Endothelial cell of umbilical vein (primary cell): ENCODE measurements around the gene OSBP2. TPM values are rescaled to one million over a fixed set of nuclear protein-coding genes. Genes with fewer than 3 reads are reported as not detected.

Experiments used
- BruUV-seq: library from RNA; stranded (reverse); fragments of 400-500 nt; replicated peaks from 2 replicates; lab custom pipeline; 2021; lab: Mats Ljungman, UMichigan
- CTCF ChIA-PET: fragments of 300-600, 350-600 bp; sonication (Branson Sonifier 250); formaldehyde crosslinking; loops from one replicate; lab custom pipeline; 2021; ENCODE audit warnings: antibody characterized with exemption, inconsistent platforms; lab: Charles Lee
- POLR2A ChIA-PET: fragments of 300-600, 350-600 bp; sonication (Branson Sonifier 250); formaldehyde crosslinking; loops from one replicate; lab custom pipeline; 2021; ENCODE audit warnings: antibody characterized with exemption, inconsistent platforms; lab: Charles Lee
- DNase-seq: peaks from one replicate; pipeline ENCODE4 v3.0.0-alpha.2; 2011; ENCODE audit warnings: low read depth, low spot score
- FAIRE-seq: peaks from 2 replicates; lab custom pipeline; 2011; peaks lifted over from hg19 to GRCh38; lab: Jason Lieb, UNC
- H2AFZ ChIP-seq: 2 replicates; pipeline ENCODE4 v1.6.0; 2012; ENCODE audit warnings: low read depth, low read length, control low read depth, inconsistent platforms
- H3K27ac ChIP-seq: 2 replicates; pipeline ENCODE4 v1.5.1; 2011; ENCODE audit warnings: low read depth, mild to moderate bottlenecking, control low read depth, low read length, moderate library complexity; ENCODE audit not compliant: insufficient read depth
- H3K27me3 ChIP-seq, 2 experiments: 2 replicates each; pipeline versions ENCODE4 v1.6.0 to v1.6.1; 2011; ENCODE audit warnings: low read length in 2 of 2, mixed read lengths in 1 of 2; ENCODE audit not compliant: control insufficient read depth in 2 of 2, insufficient read depth in 2 of 2
- H3K36me3 ChIP-seq, 2 experiments: 2 replicates in 1 of 2; 3 replicates in 1 of 2; pipeline ENCODE4 v1.5.1; 2011; ENCODE audit warnings: low read length in 2 of 2, mild to moderate bottlenecking in 1 of 2, moderate library complexity in 1 of 2; ENCODE audit not compliant: control insufficient read depth in 2 of 2, insufficient read depth in 2 of 2; ENCODE audit errors: extremely low read depth in 1 of 2
- H3K4me1 ChIP-seq: 3 replicates; pipeline ENCODE4 v1.5.1; 2011; ENCODE audit warnings: mild to moderate bottlenecking, low read length; ENCODE audit not compliant: control insufficient read depth, insufficient read depth; ENCODE audit errors: extremely low read depth
- H3K4me2 ChIP-seq: 2 replicates; pipeline ENCODE4 v1.6.1; 2011; ENCODE audit warnings: low read length, control low read depth, mixed read lengths; ENCODE audit not compliant: insufficient read depth
- H3K4me3 ChIP-seq, 3 experiments: fragments of 200-600 bp in 1 of 3; sonication (generic), shearing (Covaris generic) in 1 of 3; replicated peaks in 1 of 3; 2 replicates each; pipeline ENCODE4 v1.5.1; 2011 to 2016; ENCODE audit warnings: control low read depth in 3 of 3, low read length in 3 of 3, mild to moderate bottlenecking in 2 of 3, inconsistent platforms in 1 of 3, low read depth in 1 of 3, moderate library complexity in 1 of 3; ENCODE audit not compliant: insufficient read depth in 1 of 3
- H3K79me2 ChIP-seq: 2 replicates; pipeline ENCODE4 v1.6.0; 2012; ENCODE audit warnings: low read length, inconsistent platforms; ENCODE audit not compliant: control insufficient read depth, insufficient read depth
- H3K9ac ChIP-seq: replicated peaks from 2 replicates; pipeline ENCODE3; 2011; ENCODE audit warnings: low read length, control low read depth; ENCODE audit not compliant: insufficient read depth; ENCODE audit errors: extremely low read depth
- H3K9me1 ChIP-seq: replicated peaks from 3 replicates; pipeline ENCODE4 v1.6.0; 2011; ENCODE audit warnings: mild to moderate bottlenecking, low read length; ENCODE audit not compliant: control insufficient read depth, insufficient read depth; ENCODE audit errors: extremely low read depth
- H3K9me3 ChIP-seq: replicated peaks from 2 replicates; pipeline ENCODE4 v1.5.1; 2012; ENCODE audit warnings: low read length, inconsistent platforms; ENCODE audit not compliant: control insufficient read depth, insufficient read depth
- H4K20me1 ChIP-seq: replicated peaks from 2 replicates; pipeline ENCODE3; 2011; ENCODE audit warnings: mild to moderate bottlenecking, low read length; ENCODE audit not compliant: control insufficient read depth, insufficient read depth; ENCODE audit errors: extremely low read depth
- EZH2 ChIP-seq: IDR thresholded peaks from 2 replicates; pipeline ENCODE4 v1.6.1; 2012; ENCODE audit warnings: borderline replicate concordance, low read depth, mild to moderate bottlenecking, moderate library complexity, low read length, inconsistent platforms; ENCODE audit not compliant: severe bottlenecking
- FOS ChIP-seq: IDR thresholded peaks from 2 replicates; pipeline ENCODE4 v1.6.1; 2011; ENCODE audit warnings: mild to moderate bottlenecking, low read length, moderate library complexity, borderline replicate concordance; ENCODE audit not compliant: insufficient read depth
- GATA2 ChIP-seq: IDR thresholded peaks from 2 replicates; pipeline ENCODE4 v1.7.0; 2011; ENCODE audit warnings: low read depth, mild to moderate bottlenecking, moderate library complexity, mixed read lengths, low read length; ENCODE audit not compliant: insufficient read length, insufficient read depth
- JUN ChIP-seq: IDR thresholded peaks from 2 replicates; pipeline ENCODE4 v1.6.1; 2011; ENCODE audit warnings: borderline replicate concordance, low read depth; ENCODE audit not compliant: insufficient read length, insufficient read depth
- MAX ChIP-seq: IDR thresholded peaks from 2 replicates; pipeline ENCODE4 v1.6.1; 2011; ENCODE audit not compliant: insufficient read depth, insufficient read length
- MYC ChIP-seq: IDR thresholded peaks from one replicate; pipeline ENCODE4 v1.6.1; 2011; ENCODE audit warnings: mild to moderate bottlenecking, low read depth, low read length
- POLR2A ChIP-seq: IDR thresholded peaks from 2 replicates; pipeline ENCODE4 v1.6.1; 2012; ENCODE audit warnings: low read depth, mild to moderate bottlenecking, control low read depth, low read length
- POLR2AphosphoS5 ChIP-seq: IDR thresholded peaks from 2 replicates; pipeline ENCODE4 v1.6.1; 2012; ENCODE audit warnings: low read depth, mild to moderate bottlenecking, control low read depth, low read length, moderate library complexity; ENCODE audit not compliant: insufficient read depth
- dilution Hi-C: fragments of 300-500 bp; cut with MboI; formaldehyde crosslinking; loops from one replicate; pipeline ENCODE4 v1.15.0; 2019; ENCODE audit warnings: low sequenced_read_pairs; ENCODE audit not compliant: extremely low pct_ligation_motif_present
- intact Hi-C: fragments of 100-400 bp; cut with micrococcal nuclease; formaldehyde crosslinking; loops from one replicate; pipeline ENCODE4 v1.10.0; 2022
- polyA plus RNA-seq, 4 experiments: library from polyadenylated mRNA; depleted of rRNA in 3 of 4; stranded (reverse) in 3 of 4; unstranded in 1 of 4; fragments of >200 nt; gene quantifications; 2 replicates each; pipeline versions ENCODE4 v1.2.1 to v1.2.3, GENCODE V29; 2011 to 2012; ENCODE audit warnings: missing spikeins in 1 of 4
- total RNA-seq: library from RNA; stranded (reverse); gene quantifications from 2 replicates; pipeline ENCODE4 v1.2.3, GENCODE V29; 2021
- TF ChIP-seq, protein P1 (sequence below), 2 donors: IDR thresholded peaks; 1 replicate in 1 of 2; 2 replicates in 1 of 2; pipeline ENCODE4 v1.5.1; 2011; ENCODE audit warnings: low read length in 2 of 2, mild to moderate bottlenecking in 2 of 2, moderate library complexity in 2 of 2, control low read depth in 1 of 2, inconsistent platforms in 1 of 2, low read depth in 1 of 2; ENCODE audit not compliant: insufficient read depth in 1 of 2; ENCODE audit errors: extremely low read depth in 1 of 2

Gene OSBP2
- total and polyA plus RNA-seq, 2 donors (not counting 3 experiments of a cell fraction or from before 2014, with no cell fraction given) = 4.1 to 7.5 TPM

DNA sequence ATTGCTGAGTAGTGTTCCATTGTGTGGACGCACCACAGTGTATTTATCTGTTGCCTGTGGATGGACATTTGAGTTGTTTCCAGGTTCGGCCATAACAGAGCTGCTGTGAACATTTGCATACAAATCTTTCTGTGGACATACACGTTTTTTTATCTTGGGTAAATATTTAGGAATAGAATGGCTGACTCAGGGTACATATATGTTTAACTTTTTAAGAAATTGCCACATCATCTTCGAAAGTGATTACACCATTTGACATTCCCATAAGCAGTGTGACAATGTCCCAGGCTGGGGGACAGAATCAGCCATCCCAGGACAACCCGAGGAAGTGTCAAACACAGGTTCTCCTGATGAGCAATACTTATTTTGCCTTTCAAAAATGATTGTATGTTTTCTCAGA is 87.9 kb downstream of the OSBP2 start:
- Histone ChIP-seq H3K9me3 (no peaks in the 10 kb centered on the region), H3K4me2 (no peak overlapping the region), H3K9ac (no peak overlapping the region), H2AFZ (no peak overlapping the region), H3K4me1 (peaks cover 3% of the 10 kb centered on the region), H3K27me3 (no peaks in the 10 kb centered on the region), H4K20me1 (no peaks in the 10 kb centered on the region), H3K79me2 (no peaks in the 10 kb centered on the region), H3K4me3 (no peak overlapping the region), H3K27ac (no peak overlapping the region), H3K36me3 (no peaks in the 10 kb centered on the region), H3K9me1 (no peaks in the 10 kb centered on the region)
- FAIRE-seq (no peak), DNase-seq (no peak)
- BruUV-seq = no TSS peak
- TF ChIP-seq GATA2 (no peak), FOS (no peak), JUN (no peak), EZH2 (no peak), POLR2A (no peak), MYC (no peak), POLR2AphosphoS5 (no peak), MAX (no peak)
- TF ChIP-seq, protein P1, sequence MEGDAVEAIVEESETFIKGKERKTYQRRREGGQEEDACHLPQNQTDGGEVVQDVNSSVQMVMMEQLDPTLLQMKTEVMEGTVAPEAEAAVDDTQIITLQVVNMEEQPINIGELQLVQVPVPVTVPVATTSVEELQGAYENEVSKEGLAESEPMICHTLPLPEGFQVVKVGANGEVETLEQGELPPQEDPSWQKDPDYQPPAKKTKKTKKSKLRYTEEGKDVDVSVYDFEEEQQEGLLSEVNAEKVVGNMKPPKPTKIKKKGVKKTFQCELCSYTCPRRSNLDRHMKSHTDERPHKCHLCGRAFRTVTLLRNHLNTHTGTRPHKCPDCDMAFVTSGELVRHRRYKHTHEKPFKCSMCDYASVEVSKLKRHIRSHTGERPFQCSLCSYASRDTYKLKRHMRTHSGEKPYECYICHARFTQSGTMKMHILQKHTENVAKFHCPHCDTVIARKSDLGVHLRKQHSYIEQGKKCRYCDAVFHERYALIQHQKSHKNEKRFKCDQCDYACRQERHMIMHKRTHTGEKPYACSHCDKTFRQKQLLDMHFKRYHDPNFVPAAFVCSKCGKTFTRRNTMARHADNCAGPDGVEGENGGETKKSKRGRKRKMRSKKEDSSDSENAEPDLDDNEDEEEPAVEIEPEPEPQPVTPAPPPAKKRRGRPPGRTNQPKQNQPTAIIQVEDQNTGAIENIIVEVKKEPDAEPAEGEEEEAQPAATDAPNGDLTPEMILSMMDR (IDR thresholded peaks at IDR 0.05; ENCODE audit: extremely low read depth in 1 of 2, insufficient read depth in 1 of 2, low read depth in 1 of 2, low read length in 2 of 2) = no peak
- ChIA-PET POLR2A (no interaction called here), CTCF (interaction anchor here (0.7 kb wide), 1 partner anchor 14 kb away, joined by 3 read pairs; no protein-coding TSS in a partner anchor)
- intact Hi-C loops = loop anchor here (10.0 kb wide), 1 partner anchor 262 kb away; no protein-coding TSS in a partner anchor
- dilution Hi-C loops = no loop called here
